Gastrocnemius medialis (tissue), 4 donors: ENCODE data around the gene KIF12. TPM values are rescaled to one million over a fixed set of nuclear protein-coding genes. Genes with fewer than 3 reads are reported as not detected.
A peak's percentile ranks its signal among the peaks of the same experiment; 100 is the strongest.

Experiments
- ATAC-seq, 2 donors: fragments of 150-250 bp; one replicate each; pipeline ENCODE4 v1.9.1; 2016
- DNase-seq, 2 donors: peaks; one replicate each; pipeline ENCODE4 v3.0.0-alpha.2; 2019
- H3K27ac ChIP-seq, 4 donors: fragments of 200-600 bp; sonication (generic); 1 replicate in 1 of 4; 2 replicates in 3 of 4; pipeline ENCODE4 v1.5.1; 2016 to 2018; ENCODE audit warnings: mild to moderate bottlenecking in 2 of 4, moderate library complexity in 1 of 4
- H3K27me3 ChIP-seq, 3 donors: fragments of 200-600 bp; sonication (generic) in 2 of 3; 1 replicate in 1 of 3; 2 replicates in 2 of 3; pipeline versions ENCODE4 v1.5.1 to v1.6.0; 2016 to 2019; ENCODE audit warnings: mild to moderate bottlenecking in 1 of 3, moderate library complexity in 1 of 3
- H3K36me3 ChIP-seq, 2 donors: fragments of 200-600 bp; sonication (generic) in 1 of 2; one replicate each; pipeline ENCODE4 v1.5.1; 2017 to 2018
- H3K4me1 ChIP-seq, 2 donors: fragments of 200-600 bp; sonication (generic) in 1 of 2; one replicate each; pipeline ENCODE4 v1.5.1; 2016 to 2017; ENCODE audit warnings: mild to moderate bottlenecking in 2 of 2
- H3K4me3 ChIP-seq, 4 donors: fragments of 200-600 bp; sonication (generic) in 3 of 4; 1 replicate in 1 of 4; 2 replicates in 3 of 4; pipeline ENCODE4 v1.5.1; 2016 to 2019; ENCODE audit warnings: mild to moderate bottlenecking in 2 of 4
- H3K9me3 ChIP-seq, 3 donors: fragments of 200-600 bp; sonication (generic) in 2 of 3; 1 replicate in 1 of 3; 2 replicates in 2 of 3; pipeline ENCODE4 v1.5.1; 2016 to 2019
- CTCF ChIP-seq, 5 experiments: fragments of 450-650 bp in 3 of 5; fragments of 200-600 bp in 2 of 5; sonication (generic) in 2 of 5; IDR thresholded peaks in 4 of 5; conservative IDR thresholded peaks in 1 of 5; 1 replicate in 4 of 5; 2 replicates in 1 of 5; pipeline ENCODE4 v1.5.1; 2016 to 2019; ENCODE audit warnings: antibody characterized with exemption in 5 of 5, mild to moderate bottlenecking in 3 of 5, moderate library complexity in 3 of 5
- POLR2A ChIP-seq, 2 donors: fragments of 450-650 bp; IDR thresholded peaks; one replicate each; pipeline ENCODE4 v1.6.1; 2017; ENCODE audit warnings: antibody characterized with exemption in 2 of 2, mild to moderate bottlenecking in 2 of 2, moderate library complexity in 2 of 2
- in situ Hi-C, 4 donors: fragments of 200-750 bp; cut with MboI; loops; one replicate each; pipeline versions ENCODE4 v1.15.0 to v1.8.0; 2017; ENCODE audit warnings: low sequenced_read_pairs in 4 of 4
- intact Hi-C: fragments of 100-400 bp; cut with DNase I; formaldehyde crosslinking; loops from one replicate; pipeline ENCODE4 v1.15.1; 2023; ENCODE audit warnings: low total_unique reads
- total RNA-seq, 4 donors: library from RNA; depleted of rRNA; stranded (reverse); fragments of >200 nt; gene quantifications; one replicate each; pipeline versions ENCODE4 v1.1.0 to v1.2.3, GENCODE V29; 2016

KIF12 gene
- total RNA-seq, 4 donors from 2014 or later: not detected

DNA sequence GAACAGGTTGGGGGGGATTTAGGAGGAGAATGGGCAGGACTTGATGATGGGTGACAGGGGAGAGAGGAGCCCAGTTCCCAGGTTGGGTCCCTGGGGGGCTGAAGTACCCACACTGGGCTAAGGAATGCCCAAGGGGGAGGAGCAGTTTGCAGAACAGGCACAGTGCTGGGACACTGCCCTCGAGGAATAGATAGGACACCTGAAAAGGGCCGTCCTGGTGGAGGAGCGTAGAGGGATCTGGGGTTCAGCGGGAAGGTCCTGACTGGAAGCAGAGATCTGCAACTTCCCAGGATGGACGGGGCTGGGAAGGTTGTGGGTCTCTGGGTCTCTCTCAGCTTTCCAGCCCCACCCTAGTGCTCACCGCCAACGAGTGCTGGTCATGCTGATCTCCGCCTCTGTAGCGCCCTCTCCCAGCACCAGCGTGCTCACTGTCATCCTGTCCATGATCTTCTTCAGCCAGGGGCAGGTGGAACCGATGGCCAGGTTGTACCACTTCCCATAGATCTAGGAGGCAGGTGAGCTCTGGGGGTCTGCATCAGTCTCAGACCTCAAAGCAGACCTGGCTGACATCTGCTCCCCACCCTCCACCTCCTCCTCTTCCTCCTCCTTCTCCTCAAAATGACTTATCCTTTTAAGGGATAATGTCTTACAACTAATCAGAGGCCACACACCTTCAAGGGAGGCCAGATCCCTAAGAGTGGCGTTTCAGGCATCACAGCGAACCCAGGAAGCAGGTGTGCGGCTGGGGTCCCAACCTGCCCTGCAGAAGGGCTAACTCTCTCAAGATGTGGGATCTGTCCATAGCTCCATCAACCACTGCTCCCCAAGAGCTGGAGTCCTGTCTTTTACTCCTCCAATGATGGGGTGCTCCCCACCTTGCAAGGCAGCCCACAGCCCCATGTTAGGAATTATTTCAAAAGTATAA lies 22.6 kb downstream of the KIF12 start:
- ATAC-seq: no peak
- intact Hi-C loops: no loop called here
- in situ Hi-C loops: no loop called here

DNA sequence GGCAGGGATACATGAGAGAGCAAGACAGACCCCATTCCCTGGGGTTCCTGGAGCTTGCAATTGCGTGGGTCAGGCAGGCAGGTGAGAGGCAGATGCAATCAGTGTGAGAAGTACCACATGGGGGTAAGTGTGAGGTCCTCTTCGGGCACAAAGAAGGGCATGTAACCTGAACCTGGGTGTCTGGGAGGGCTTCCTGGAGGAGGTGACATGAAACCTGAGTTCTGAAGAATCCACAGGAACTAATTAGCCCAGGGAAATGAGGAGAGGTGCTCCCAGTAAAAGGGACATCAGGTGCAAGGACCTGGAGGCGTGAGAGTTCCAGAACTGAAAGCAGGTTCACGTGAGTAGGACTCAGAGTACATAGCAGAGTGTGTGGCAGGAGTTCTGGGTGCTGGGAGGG lies 23.5 kb downstream of the KIF12 start:
- TF ChIP-seq POLR2A (IDR thresholded peaks at IDR 0.05) (no peak), CTCF (IDR thresholded peaks at IDR 0.05 in 4 of 5, conservative IDR thresholded peaks at IDR 0.05 in 1 of 5) (no peak)
- no peak overlapping the region for H3K27ac ChIP-seq
- in situ Hi-C loops: no loop called here
- H3K4me3 ChIP-seq: no peak overlapping the region
- intact Hi-C loops: no loop called here
- H3K27me3 ChIP-seq: peaks cover 0 to 7% (median 0%) of the 10 kb centered on the region in 3 donors
- DNase-seq: no peak
- no peaks in the 10 kb centered on the region for H3K36me3 ChIP-seq
- no peak for ATAC-seq
- no peaks in the 10 kb centered on the region for H3K9me3 ChIP-seq
- H3K4me1 ChIP-seq: no peaks in the 10 kb centered on the region

More for the DNA sequence above, 22.6 kb downstream of the KIF12 start:
- H3K9me3 ChIP-seq: no peaks in the 10 kb centered on the region
- TF ChIP-seq CTCF (IDR thresholded peaks at IDR 0.05 in 4 of 5, conservative IDR thresholded peaks at IDR 0.05 in 1 of 5) (no peak), POLR2A (IDR thresholded peaks at IDR 0.05) (no peak)
- H3K36me3 ChIP-seq: no peaks in the 10 kb centered on the region
- no peaks in the 10 kb centered on the region for H3K4me1 ChIP-seq
- DNase-seq: no peak
- H3K27ac ChIP-seq: no peak overlapping the region
- no peak overlapping the region for H3K4me3 ChIP-seq
- peaks cover 0 to 7% (median 0%) of the 10 kb centered on the region in 3 donors for H3K27me3 ChIP-seq

GRCh38 chr9:114072184-114073140 lies 26.6 kb downstream of the KIF12 start:
- no peak overlapping the region for H3K27ac ChIP-seq
- H3K4me3 ChIP-seq: no peak overlapping the region
- DNase-seq (peak in 1 of 2 donors; percentile 35), ATAC-seq (peak in 1 of 2 donors; percentile 33)
- no peaks in the 10 kb centered on the region for H3K36me3 ChIP-seq
- no peaks in the 10 kb centered on the region for H3K9me3 ChIP-seq
- in situ Hi-C loops: no loop called here
- H3K4me1 ChIP-seq: no peaks in the 10 kb centered on the region
- TF ChIP-seq CTCF (IDR thresholded peaks at IDR 0.05 in 4 of 5, conservative IDR thresholded peaks at IDR 0.05 in 1 of 5) (no peak), POLR2A (IDR thresholded peaks at IDR 0.05) (no peak)
- peaks cover 0 to 4% (median 0%) of the 10 kb centered on the region in 3 donors for H3K27me3 ChIP-seq
- intact Hi-C loops: no loop called here

GRCh38 chr9:114071197-114071795 lies 27.8 kb downstream of the KIF12 start:
- ATAC-seq: no peak
- no peaks in the 10 kb centered on the region for H3K4me1 ChIP-seq
- no peak for TF ChIP-seq POLR2A (IDR thresholded peaks at IDR 0.05)
- no peak for TF ChIP-seq CTCF (IDR thresholded peaks at IDR 0.05 in 4 of 5, conservative IDR thresholded peaks at IDR 0.05 in 1 of 5)
- no peaks in the 10 kb centered on the region for H3K27me3 ChIP-seq
- no peak for DNase-seq
- no peaks in the 10 kb centered on the region for H3K9me3 ChIP-seq
- H3K27ac ChIP-seq: no peak overlapping the region
- H3K4me3 ChIP-seq: no peak overlapping the region
- intact Hi-C loops (no loop called here), in situ Hi-C loops (no loop called here)
- H3K36me3 ChIP-seq: no peaks in the 10 kb centered on the region
